HUDEP-2 (cell line): ENCODE results near the gene C6orf136.

Experiments used
- DNase-seq, 76 experiments: peaks; one replicate each; lab custom pipeline; 2025; ENCODE audit not compliant: unreplicated experiment in 76 of 76; lab: John Stamatoyannopoulos, UW

Gene C6orf136

DNA sequence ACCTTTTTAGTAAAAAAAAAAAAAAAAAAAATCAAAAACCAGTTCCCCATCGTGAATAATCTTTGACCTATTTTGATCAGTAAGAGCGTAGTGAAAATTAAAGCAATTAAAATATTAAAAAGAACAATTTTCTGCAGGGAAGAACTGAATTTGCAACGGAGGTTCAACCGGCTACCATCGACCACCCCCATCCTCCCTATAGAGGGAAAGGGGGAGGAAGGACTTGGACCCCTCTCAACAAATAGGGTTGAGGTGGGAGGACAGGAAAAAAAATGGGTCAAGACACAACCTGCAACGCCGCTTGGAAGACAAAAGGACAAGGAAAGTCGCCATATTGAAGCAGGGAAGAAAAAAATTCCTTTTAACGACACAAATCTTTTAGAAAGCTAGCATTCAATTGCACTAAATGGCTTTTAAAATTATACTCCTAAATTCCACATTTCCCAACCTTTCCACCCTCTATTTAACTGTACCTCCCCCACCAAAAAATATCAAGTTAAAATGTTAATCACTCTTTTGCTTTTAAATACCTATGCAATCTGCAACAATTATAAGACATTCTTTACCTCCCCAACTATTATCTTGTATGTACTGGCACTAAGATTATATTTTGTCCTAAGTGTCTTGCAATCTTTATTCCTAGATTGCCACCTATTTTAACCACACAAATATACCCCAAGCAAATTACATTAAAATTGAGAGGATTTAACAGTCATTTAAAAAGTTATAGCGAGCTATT lies 31.5 kb upstream of the C6orf136 start:
- peak in 72 of 76 experiments; percentile 23 to 88 (median 64) for DNase-seq

DNA sequence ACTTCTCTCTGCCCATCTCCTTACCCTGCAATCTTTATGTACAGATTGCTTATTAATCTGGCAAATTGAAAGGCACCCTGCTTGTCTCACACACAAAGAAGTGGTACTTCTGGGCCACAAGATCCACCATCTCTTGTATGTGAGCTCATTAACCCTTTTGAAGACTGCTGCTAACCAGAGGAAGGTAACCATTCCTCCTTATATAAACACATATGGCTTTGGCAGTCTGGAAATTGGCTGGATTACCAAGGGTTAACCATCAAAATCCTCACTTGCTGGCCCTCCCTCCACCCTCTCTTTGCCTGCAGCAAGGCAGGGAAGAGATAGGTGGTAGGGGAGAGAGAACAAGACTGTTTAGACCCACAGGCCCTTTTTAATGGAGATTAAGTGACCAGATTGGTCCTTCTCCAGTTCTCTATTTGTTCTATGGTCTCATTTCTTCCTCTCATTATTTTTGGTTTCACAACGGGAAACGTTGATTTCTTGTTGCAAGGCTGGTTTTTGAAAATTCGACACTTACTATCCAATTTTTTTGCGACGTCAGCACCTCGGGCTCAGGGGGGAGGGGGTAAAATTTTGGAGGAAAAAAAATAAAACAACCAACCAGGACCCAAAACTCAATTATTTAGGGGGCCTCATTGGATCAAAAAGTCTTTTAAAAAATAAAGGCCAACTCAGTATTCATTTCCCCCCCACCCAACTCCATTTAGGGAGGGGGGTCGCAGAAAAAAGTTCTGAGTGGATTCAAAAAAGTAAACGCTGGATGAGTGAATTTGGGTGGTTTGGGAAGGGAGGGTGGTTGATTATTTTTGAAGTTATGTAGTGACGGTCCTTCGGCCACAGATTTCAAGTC lies 30.7 kb upstream of the C6orf136 start:
- peak in 36 of 76 experiments; percentile 10 to 80 (median 48) for DNase-seq

GRCh38 chr6:30616811-30617564 lies 29.9 kb upstream of the C6orf136 start, which contains the start of gene PPP1R10:
Gene PPP1R10, minus strand, starts transcription at chr6:30617243. Its CDS starts 7,299 bp downstream, at chr6:30609944.
- peak in 75 of 76 experiments; percentile 97 to 100 (median 100) for DNase-seq

GRCh38 chr6:30617565-30618269 lies 29.2 kb upstream of the C6orf136 start, which contains the start of gene MRPS18B:
Gene MRPS18B, plus strand, starts transcription at chr6:30617840. Its CDS starts 26 bp downstream, at chr6:30617866.
- peak in 75 of 76 experiments; percentile 60 to 99 (median 97) for DNase-seq

DNA sequence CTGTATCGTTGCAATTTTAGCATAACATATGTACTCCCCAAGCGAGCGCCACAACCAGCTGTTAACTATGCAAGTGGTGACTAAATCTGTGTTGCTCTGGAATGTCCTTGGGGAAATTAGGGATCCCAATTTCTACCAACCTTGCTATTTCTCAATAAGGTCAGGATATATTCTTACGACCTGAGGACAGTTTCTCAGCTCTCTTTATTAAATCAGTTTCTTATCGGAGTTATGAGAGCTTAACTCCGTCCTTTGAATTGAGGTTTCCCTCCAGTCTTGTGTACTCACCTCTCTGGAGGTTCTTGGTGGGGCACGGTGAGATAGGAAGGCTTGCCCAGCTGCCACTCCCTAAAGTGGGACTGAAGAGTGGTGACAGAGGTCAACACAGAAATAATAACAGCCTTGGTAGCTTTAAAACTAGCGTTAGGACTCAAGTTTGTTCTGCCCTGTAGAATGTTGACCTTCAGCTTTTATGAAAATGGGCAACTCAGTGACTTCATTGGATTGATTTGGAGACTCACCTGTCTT lies 28.6 kb upstream of the C6orf136 start:
- peak in 14 of 76 experiments; percentile 18 to 50 (median 34) for DNase-seq

GRCh38 chr6:30619561-30619960 lies 27.4 kb upstream of the C6orf136 start:
- no peak for DNase-seq

- no peak for DNase-seq
These were observed 21.4 kb upstream of the C6orf136 start for GRCh38 chr6:30625511-30625910.

DNA sequence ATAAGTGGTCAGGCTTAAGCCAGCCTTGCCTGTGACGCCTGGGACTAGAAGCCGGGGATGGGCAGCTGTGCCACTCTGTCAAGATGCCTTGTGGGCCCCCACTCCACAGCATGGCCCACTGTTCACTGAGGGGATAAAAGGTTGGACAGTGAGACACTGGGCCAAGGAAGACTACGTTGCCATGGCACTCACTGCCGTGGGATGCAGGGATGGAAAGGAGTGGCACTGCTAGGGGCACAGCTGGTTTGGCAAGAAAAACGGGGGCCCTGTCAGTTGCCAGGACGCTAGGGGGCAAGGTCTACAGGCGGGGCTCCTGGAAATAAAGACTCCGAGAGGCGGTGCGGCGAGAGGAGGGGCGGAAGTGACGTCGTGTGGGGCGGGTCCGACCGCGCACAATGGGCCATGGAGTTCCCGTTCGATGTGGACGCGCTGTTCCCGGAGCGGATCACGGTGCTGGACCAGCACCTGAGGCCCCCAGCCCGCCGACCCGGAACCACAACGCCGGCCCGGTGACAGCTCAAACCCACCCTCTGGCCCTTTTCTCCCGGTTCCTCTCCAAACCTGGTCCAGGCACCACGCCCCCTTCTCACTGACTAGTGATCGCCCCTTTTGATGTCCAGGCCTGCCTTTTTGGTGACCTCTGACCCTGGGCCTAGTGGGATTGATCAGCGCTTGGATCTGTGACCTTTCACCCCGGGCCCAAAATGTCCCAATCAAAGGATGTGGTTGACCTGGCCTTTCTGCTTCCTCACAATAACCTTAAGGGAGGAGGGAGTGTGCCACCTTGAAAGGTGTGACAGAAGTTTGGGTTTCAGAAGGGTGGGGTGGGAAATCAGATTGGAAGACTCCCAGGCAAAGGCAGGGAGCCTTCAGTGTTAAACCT lies 20.2 kb upstream of the C6orf136 start, which contains the start of gene ATAT1:
Gene ATAT1 (plus strand): TSS at position 391 of the 883 bp plus-strand sequence.
- DNase-seq: peak in 72 of 76 experiments; percentile 38 to 90 (median 76)

- DNase-seq: no peak
These were observed 11.1 kb upstream of the C6orf136 start for GRCh38 chr6:30635834-30636233.

GRCh38 chr6:30640481-30640880 lies 6.5 kb upstream of the C6orf136 start:
- DNase-seq: peak in 14 of 76 experiments; percentile 1 to 22 (median 12)

GRCh38 chr6:30641048-30641447 lies 5.9 kb upstream of the C6orf136 start:
- DNase-seq: no peak

GRCh38 chr6:30643656-30644055 lies 3.3 kb upstream of the C6orf136 start:
- no peak for DNase-seq

GRCh38 chr6:30644769-30645168 lies 2.2 kb upstream of the C6orf136 start:
- DNase-seq: no peak

- no peak for DNase-seq
These were observed 944 bp upstream of the C6orf136 start for GRCh38 chr6:30645989-30646388.

DNA sequence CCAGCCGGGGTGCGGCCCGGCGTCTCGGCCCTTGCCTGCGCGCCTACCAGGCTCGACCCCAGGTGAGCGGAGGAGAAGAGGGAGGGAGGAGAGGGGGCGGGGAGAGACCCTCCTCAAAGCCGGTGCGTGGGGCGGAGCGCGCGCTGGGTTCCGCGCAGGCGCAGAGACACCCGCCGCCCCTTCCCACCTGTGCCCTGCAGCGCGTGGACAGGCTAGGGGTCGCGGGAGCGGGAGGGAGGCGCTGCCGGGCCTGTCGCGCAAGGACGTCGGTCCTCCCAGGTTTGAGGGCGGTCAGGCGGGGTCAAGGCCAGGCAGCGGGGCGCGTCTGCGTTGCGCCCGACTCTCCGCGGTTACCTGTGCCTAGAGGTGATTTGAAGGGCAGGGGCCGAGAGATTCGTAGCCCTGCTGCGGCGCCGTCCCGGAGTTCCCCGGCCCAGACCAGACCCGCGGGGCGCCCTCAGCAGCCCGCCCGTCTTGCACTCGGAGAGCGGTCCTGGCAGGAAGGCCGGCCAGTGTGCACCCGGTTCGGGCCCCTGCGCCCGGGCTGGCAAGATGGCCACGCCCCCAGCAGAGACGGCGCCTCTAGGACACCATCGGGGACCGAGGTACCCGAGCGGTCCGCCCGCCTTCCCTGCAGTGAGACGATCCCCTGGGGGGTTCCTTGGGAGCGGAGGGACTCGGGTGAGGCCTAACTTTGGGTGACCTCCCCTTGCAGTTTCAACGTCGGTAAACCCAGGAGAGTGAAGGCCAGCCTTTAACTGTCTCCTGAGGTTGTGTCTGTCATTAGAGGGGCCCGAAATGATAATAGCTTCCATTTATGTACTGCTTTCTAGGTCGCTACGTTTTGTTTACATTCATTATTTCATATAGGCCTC lies 546 bp downstream of the C6orf136 start:
- peak in 74 of 76 experiments; percentile 20 to 93 (median 74) for DNase-seq

GRCh38 chr6:30651143-30651542 lies 4.2 kb downstream of the C6orf136 start:
- DNase-seq: no peak

DNA sequence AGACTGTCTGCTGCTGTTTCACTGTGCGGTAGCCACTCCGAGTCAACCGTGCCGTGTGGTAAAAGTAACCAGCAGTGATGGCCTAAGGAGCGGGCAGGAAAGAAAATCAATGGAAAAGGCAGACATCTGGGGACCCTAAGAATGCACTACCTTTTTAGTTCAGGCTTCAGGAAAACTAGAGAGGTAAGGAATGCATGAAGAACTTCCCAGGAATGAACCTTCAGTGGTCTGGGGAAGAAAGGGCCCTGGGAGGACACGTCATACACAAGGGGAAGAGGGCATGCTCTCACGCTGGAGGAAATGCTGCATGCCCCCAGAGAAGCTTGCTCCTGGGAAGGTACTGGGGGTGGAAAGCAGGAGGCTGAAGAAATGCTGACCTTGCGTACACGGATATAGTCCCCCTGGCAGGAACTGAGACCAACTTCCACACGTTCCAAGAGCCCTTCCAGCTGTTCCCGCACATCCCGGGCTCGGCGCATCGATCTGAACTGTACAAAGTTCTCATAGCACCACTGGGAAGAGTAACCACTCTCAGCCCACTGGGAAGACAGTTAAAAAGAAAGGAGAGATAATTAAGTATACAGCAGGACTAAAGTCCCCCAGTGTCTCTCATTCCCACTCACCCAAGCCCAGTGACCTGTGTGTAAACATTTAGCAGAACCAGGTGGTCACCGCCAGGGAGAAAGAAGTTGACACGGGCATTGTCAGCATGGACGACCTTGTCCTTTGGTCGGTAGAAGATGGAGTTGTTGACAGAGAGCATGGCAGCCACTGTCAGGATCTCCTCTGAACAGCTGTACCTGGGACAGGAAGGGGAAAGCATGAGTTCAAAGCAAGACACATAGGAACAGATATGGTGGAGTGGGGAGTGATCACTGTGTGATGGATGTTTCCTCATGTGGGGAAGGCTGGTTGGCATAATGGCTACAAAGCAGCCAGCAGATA lies 8.1 kb downstream of the C6orf136 start:
- DNase-seq: no peak
